Stimulated activated naive CD4-positive, alpha-beta T cell (primary cell): ENCODE measurements around the gene PHTF2.
"Not testable (repeated sequence)": the region's sequence is repeated elsewhere in the genome, so short reads cannot be mapped to it uniquely, and the experiment has no call there.

Experiments
- DNase-seq, 6 experiments: peaks; one replicate each; lab custom pipeline; 2025; lab: John Stamatoyannopoulos, UW

The PHTF2 gene

DNA sequence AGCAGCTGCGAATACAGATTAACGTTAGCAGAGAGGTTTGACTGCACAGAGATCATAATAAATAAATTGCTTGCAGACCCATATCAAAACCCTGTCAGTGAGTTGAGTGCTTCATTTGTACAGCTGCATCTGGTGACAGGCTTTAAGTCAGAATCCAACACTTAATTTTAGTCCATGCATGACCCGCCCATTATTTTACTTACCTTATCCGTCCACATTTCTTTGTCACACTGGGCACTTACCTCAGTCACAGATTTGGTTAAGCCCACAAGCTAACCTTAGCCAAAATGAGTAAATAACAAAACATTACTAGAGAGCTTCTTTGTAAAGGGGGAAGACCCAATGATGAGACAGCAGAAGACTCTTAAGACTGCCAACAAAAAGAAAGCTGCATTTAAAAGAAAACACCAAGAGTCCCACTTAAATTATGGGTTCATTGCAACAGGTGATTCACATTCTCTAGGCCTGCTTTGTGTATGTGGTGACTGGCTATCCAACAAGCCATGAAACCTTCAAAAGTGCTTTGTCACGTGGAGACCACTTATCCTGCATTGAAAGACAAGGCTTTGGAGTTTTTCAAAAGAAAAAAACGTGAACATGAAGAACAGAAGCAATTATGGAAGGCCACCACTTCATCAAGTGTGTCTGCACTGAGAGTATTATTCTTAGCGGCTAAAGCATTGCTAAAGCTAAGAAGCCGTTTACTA lies 32.2 kb downstream of the PHTF2 start:
- DNase-seq = no peak

DNA sequence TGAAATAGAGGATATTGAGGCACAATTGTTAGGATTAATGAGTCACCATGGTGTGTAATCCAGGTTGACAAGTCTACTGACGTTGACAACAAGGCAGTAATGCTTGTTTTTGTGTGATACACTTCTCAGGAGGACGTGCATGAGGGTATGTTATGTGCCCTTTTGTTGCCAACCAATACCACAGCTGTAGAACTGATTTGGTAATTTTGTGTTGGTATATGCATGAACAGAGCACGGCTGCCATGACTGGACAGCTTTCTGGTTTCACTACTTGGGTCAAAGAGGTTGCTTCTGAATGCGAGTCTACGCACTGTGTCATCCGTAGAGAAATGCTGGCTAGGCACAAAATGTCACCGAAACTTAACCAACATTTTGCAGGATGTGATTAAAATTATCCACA lies 32.9 kb downstream of the PHTF2 start:
- no peak for DNase-seq

DNA sequence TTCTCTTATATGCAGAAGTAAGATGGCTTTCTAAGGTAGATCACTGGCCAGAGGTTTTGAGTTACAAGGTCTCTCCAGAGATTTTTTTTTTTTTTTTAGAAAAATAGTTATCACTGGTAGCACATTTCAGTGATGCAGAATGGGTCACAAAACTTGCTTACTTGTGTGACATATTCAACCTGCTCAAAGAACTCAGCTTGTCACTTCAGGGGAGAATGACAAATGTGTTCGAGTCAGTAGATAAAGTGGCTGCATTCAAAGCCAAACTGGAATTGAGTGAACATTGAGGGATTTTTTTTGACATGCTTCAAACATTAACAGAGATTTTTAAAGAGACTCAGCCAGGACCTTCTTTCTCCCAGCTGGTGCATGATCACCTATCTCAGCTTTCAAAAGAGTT lies 33.4 kb downstream of the PHTF2 start:
- no peak for DNase-seq

DNA sequence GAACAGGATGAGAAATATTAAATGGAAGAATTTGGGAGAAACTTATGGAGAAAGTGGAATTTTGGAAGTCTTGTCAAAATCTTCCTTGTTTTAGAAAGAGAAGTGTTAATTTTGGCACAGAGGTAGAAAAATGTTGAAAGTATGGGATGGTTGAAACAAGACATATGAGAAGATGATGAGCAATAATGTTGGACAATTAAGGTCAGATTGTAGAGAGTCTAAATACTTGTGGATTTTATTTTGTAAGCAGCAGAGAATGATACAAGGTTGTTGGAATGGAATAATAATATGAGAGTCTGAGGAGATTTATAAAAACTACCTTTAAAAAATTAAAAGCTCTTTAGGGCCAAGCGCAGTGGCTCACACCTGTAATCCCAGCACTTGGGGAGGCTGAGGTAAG lies 34.6 kb downstream of the PHTF2 start:
- no peak for DNase-seq

DNA sequence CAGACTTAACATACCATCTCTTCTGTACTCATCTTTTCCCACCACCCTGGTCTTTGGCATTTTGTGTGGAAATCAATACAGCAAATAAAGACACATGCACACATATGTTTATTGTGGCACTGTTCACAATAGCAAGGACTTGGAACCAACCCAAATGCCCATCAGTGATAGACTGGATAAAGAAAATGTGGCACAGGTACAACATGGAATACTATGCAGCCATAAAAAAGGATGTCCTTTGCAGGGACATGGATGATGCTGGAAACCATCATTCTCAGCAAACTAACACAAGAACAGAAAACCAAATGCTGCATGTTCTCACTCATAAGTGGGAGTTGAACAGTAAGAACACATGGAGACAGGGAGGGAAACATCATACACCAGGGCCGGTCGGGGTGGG lies 37.9 kb downstream of the PHTF2 start:
- DNase-seq = not testable (repeated sequence)

DNA sequence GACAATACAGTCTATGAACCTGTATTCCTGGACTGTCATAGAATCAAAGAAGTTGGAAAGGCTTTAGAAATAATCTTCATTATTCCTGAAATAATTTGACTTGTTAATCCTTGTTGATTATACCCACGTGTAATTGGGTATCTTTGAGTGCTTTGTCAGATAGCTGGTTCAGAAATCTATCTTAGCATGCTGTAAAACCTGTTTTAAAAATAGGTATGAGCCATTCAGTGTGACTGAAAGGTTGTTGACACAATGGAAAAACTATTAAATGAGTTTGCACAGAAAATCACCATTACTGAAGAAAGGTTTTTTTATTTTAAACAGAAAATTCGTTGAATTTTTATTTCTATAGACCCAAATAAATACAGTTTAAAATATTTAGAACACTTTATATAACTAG lies 38.7 kb downstream of the PHTF2 start:
- DNase-seq = no peak

DNA sequence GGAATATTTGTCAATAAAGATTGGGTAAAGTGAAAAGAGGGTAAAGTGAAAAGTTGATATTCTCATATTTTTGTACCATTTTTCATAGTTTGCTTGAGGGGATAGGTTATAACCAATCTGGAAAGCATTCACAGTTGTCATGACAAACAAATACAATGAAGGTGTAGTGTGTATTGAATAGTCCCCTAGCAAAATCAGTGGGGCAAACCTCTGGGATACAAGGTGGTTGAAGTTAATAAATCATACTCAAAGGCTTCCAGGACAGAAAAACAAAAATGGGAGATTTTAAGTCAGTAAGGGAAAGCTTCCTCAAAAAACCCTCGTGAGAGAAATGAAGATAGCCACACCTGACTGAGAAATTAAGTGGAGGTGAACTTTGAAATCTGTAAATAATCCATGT lies 39.4 kb downstream of the PHTF2 start:
- DNase-seq = no peak

DNA sequence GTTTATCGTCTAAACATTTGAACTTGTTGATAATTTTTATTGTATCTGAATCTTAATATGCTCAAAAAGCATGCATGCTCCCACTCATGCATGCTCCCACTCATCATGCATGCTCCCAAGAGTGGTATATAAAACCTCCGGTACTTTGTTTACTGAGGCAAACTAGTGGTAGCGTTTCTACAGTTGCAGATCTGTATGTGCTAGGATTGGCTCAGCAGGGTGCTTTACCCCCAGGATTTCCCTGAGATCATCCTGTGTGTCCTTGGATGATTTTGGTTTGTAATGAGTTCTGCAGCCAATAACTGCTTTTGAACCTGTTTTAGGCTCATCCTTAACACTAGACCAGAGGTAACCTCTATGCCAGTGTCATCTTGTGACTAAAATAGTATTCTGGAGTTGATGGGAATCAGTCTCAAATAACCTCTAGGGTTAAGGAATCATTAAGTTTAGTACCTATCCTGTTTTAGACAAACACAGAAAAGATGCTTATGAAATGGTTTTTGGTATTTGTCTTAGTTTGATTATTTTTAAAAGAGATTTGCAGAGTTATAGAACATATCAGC lies 40.4 kb downstream of the PHTF2 start:
- no peak for DNase-seq

DNA sequence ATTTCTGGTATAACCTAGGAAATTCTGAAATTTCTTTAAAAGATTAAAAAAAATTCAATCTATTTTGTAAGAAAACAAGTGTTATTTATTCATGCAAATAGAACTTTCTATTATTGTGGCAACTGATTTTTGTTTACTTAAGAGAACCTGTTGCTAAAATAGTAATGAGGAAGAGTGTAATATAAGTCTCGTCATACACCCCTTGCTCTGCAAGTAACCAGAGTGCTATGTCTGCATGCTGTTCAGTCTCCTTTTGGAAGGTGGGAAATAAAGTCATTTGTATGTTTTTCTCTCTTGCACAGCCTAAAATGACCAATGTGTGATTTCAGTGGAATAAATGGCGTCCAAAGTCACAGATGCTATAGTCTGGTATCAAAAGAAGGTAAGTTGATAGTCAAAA lies 41.3 kb downstream of the PHTF2 start:
- no peak for DNase-seq

DNA sequence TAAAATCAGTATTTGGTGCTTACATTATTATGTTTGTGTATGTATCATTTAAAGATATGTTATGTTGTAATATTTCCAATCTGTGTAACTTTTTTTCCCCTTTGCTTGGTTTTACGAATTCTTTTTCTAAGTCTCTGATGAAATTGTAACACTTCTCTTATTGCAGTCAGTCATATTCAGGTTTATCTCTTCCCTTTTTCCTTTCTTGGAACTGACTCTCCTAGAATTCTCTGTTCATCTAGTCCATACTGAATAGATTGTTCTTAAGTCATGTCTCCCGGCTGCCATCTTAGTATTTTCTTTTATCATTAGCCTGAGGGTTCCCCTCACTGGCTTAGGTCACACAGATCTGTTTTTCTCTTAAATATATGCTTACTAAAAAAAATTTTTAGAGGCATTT lies 44.6 kb downstream of the PHTF2 start:
- no peak for DNase-seq

DNA sequence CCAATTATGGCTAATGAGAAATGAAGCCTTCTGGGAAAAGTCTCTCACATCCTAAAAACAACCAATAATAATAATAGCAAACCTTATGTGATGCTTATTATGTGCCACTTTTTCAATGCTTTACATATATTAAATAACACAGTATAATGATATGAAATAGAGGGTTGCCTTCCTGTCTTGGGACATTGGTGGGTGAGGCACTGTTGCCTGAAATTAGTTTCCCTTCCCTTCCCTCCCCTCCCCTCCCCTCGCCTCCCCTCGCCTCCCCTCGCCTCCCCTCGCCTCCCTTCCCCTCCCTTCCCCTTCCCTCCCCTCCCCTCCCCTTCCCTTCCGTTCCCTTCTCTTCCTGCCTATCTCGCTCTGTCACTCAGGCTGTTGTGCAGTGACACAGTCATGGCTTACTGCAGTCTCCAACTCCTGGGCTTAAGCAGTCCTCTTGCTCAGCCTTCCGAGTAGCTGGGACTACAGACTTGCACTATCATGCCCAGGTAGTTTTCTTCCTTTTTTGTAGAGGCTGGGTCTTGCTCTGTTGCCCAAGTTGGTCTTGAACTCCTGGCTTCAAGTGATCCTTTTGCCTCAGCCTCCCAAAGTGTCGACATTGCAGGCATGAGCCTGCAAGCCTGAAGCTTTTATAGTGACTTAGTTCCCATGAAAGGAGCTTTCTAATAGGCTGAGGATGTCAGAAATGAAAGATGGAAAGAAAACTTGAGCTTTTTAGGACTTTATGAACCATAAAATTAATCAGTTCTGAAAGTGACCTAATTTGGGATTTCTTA lies 47.9 kb downstream of the PHTF2 start:
- DNase-seq = no peak

DNA sequence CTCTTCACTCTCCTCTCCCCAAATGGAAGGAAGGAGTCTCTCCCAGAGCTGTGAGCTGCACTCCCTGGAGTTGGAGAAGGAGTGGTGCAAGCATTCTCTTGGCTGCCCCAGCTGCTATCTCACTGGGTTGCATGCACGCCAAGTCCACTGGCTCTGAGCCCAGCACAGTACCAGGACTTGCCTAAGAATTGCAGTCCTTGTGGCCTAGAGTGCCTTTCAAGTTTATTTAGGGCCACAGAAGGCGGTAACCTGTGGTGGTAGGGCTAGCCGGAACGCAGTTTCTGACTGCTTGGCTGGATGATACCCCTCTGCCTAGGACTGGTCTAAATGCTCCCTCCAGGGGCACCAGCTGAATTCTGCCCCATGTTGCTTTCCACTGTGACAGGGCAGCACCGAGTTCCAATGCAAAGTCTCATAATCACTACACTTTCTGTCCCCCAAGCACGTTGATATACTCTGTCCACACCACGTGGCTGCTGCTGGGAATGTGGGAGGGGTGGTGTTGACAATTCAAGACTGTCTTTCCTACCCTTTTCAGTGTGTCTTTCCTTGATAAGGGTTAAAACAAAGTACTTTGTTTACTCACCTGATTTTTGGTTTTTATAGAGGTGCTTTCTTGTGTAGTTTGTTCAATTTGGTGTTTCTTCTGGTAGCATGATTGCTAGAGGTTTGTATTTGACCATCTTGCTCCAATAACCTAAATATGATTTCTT lies 57.0 kb downstream of the PHTF2 start:
- DNase-seq = no peak

DNA sequence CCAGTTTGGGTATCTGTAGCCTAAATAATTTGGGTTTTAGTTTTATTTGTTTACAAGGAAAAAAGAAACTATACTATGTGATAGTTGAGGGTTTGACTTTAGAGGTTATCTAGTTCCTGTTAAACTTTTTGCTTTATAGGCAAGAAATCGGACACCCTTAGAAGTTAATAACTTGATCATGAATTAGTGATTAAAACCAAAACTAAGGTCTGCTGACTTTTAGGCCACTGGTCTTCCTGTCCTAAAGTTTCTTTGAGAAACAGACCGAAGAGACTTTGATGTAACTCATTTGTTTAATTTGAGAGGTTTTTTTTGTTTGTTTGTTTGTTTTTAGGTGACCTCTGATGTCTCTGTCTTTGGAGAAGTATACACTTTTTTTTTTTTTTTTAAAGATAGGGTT lies 59.7 kb downstream of the PHTF2 start:
- no peak for DNase-seq

DNA sequence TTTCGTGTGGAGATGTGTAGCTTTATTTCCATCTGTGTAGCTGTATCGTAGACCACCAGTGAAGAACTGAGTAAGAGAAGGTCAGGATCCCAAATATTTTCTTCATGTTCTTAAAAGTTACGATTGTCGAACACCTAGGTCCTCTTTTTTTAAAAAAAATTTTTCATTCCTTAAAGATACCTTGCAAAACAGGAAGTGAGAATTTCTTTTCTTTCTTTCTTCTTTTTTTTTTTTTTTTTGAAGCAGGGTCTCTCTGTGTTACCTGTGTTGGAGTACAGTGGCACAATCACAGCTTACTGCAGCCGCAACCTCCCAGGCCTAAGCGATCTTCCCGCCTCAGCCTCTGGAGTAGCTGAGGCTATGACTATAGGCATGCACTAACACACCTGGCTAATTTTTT lies 60.8 kb downstream of the PHTF2 start:
- no peak for DNase-seq

DNA sequence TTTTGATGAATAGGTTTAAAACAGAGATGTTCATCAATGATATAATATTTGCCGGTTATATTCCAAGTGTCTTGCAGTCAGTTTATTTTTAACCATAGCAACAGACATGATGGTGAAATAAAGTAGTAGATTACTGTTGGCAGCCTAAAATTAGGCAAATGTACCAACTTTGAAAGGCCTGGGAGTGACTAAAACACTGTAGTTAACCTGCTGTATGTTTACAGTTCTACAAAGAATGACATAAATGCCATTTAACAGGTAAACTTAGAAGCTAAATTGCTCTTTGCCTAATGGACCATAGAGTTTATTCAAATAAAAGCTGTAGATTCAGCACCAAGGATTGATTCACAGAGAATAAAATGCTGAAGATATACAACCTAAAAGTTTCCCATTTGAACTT lies 64.1 kb downstream of the PHTF2 start:
- no peak for DNase-seq

DNA sequence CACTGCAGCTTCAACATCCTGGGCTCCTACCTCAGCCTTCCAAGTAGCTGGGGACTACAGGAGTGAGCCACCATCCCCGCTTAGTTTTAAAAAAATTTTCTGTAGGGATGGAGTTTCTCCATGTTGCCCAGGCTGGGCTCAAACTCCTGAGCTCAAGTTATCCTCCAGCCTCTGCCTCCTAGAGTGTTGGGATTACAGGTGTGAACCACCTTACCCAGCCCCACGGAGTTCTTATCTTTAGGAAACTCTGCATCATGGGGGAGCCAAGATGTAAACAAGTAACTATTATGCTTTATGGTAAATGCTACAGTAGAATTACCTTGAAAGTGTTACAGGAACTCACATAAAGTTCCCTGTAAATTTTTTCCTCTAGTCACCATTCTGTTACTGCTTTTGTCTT lies 65.3 kb downstream of the PHTF2 start:
- DNase-seq = no peak

DNA sequence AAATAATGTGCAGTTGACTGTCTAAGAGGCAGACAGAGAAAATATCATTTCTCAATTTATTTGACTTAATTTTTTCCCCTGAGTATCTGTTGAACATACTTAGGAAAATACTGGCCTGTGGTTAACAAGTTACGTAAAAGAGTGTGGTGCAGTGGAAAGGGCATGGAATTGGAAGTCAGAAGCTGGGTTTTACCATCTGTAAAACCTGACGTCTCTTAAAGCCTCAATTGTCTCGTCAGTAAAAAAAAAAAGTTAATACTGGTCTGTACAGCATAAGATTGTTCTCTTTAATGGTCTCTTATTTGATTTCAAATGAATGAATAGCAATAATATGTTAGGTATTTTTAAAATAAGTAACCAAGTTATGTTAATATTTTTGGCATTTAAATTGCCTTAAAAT lies 67.8 kb downstream of the PHTF2 start:
- no peak for DNase-seq

DNA sequence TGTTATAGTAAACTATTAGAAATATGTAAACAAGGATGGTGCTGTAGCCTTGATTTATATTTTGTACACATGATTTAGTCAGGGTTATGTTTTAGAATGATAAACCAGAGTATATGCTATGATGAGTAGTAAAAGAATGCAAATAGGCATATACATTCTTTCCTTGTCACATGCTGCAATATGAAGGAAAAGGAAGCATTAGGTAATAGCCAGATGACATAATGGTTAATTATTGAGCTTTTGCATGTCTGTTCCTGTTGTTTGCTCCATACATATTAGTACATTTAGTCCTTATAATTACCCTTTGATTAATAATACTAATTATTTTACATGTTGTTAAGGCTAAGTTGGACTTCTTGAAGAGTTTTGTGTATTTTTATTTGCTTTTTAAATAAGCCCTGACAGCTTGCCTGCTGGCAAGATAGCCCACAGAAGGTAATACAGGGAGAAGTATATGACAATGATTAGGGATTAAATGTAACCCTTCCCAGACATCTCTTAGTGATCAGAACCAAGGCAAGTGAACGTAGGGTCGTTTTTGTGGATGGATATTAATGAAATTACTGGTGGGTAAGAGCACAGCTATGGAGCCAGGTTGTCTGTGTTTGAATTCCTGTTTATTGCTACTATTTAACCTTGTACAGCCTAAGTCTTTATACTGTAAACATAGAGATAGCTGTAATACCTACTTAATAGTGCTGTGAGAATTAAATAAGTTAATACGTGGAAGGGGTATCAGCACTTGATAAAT lies 68.4 kb downstream of the PHTF2 start:
- no peak for DNase-seq

DNA sequence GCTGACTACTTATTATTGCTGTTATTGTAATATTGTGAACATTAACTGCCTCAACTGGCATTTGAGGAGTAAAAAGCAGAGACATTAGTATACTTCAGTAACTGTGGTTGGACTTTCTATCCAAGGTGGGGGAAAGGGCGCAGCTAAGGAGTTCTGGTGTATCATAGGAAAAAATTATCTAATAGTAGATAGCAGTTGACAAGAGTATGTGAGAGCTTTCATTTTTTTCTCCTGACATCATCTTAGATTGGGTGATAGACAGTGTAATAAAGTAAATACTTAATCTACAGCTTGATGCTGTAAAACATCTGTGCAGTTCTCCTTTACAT lies 68.9 kb downstream of the PHTF2 start:
- DNase-seq = no peak

DNA sequence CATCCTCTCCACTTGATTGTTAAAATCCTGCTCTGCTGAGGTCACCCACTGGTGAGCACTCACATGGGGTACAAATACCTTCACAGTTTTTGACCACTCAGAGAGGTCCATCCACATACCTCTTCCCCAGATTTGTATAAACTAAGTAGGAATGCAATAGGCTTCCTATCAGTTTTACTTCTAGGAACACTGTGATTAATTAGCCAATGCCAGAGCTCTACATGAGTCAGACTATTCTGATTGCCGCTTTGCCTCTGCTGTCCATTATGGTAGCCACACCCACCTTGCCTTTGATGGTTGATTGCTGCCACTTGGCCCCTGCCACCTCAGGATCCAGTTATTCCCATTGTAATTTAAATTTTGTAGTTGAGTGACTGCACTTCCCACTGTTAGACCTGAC lies 73.7 kb downstream of the PHTF2 start:
- DNase-seq = not testable (repeated sequence)

DNA sequence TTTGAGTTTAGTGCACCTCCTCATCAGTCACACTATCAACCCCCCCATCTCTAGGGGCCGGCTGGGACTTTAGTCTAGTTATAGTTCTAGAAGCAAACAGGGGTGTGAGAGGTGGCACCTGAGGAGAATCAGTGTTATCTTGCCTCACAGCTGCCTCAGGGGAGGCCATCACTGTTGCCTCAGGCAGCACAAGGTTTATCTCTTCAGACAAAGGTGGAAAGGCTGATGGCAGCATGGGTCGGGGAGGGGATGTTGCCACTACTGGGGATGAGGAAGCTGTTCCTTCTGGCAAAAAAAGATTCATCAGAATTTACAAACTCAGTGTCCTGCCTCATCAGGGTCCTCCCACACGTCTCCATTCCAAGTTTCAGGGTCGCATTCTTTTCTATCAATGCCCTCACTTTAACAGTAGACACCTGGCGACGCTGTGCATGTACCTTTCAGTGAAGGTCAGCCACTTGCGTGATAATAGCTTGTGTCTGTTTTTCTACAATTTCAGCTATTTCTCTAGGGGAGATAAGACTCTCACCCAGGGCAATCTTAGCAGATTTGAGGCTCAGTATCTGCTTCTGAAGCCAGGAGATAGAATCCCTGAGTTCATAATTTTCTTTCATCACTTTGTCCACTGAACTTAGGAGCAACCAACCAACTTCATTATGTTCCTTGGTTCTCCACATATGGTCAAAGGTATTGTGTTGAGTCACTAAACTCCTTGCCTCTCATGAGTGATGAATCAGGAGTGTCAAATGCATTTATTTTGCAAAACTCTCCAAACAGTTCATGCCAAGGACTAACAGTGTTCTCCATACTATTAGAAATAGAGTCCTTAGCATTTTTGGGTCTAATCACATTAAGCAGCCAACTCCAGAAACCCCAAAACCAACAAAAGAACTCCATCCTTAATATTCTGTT lies 75.1 kb downstream of the PHTF2 start:
- not testable (repeated sequence) for DNase-seq
